Adipose tissue (tissue), 3 donors: ENCODE data around the gene CAPN10. TPM values are rescaled to one million over a fixed set of nuclear protein-coding genes. Genes with fewer than 3 reads are reported as not detected.
"Not testable (repeated sequence)": the region's sequence is repeated elsewhere in the genome, so short reads cannot be mapped to it uniquely, and the experiment has no call there.

Source experiments
- H3K27ac ChIP-seq: one replicate; pipeline ENCODE4 v1.5.1; 2013; ENCODE audit warnings: low read depth, low read length
- WGBS, 3 donors: extraction: QIAGEN DNeasy Blood & Tissue Kit; methylation state at CpG; one replicate each; pipeline ENCODE4 v1.1.7; 2013; 5-methylcytosine and 5-hydroxymethylcytosine counted together
- polyA plus RNA-seq, 3 donors: library from polyadenylated mRNA; stranded (reverse); fragments of 200-250 nt; gene quantifications; one replicate each; pipeline ENCODE4 v1.2.3, GENCODE V29; 2013
- donor health status: healthy with polysubstance abuse.
- donor health status: Bipolar disorder and iron deficiency.
- donor health status: healthy.

CAPN10 gene, protein sequence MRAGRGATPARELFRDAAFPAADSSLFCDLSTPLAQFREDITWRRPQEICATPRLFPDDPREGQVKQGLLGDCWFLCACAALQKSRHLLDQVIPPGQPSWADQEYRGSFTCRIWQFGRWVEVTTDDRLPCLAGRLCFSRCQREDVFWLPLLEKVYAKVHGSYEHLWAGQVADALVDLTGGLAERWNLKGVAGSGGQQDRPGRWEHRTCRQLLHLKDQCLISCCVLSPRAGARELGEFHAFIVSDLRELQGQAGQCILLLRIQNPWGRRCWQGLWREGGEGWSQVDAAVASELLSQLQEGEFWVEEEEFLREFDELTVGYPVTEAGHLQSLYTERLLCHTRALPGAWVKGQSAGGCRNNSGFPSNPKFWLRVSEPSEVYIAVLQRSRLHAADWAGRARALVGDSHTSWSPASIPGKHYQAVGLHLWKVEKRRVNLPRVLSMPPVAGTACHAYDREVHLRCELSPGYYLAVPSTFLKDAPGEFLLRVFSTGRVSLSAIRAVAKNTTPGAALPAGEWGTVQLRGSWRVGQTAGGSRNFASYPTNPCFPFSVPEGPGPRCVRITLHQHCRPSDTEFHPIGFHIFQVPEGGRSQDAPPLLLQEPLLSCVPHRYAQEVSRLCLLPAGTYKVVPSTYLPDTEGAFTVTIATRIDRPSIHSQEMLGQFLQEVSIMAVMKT
- 10 to 100 TPM; 13.4 to 25.3 (median 18.7) TPM for polyA plus RNA-seq

DNA sequence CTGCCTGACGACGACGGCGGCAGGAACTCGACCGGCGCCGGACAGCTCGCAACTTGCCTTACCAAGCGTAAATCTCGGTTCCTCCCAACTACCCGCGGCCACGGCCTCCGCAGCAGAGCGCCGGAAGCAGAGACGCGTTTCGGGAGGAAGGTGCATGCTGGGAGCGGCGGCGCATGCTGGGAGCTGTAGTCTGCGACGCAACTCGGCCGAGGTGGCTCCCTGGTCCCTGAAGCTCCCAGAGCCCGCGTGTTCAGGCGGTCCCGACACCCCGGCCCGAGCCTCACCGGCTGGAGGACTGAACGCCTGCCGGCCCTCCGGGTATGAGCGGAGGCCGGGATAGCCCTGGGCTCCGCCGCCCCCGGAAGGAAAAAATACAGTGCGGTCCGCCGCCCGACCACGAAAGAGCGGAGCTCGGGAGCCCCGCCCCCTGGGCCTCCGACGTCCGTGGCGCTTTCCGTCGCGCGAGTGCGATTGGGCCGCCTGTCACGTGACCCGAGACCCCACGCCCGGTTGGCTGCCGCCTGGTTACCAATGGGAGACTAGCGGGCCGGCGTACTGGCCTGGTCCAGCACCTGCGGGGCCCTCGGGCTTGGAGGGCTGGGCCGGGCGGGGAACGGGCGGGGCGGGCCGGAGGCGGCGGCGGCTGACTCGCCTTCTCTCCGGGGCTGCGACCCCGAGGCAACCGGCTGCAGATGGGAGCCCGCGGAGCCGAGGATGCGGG is at the start of gene CAPN10:
Gene CAPN10 (plus strand): TSS at position 537 of the 721 bp plus-strand sequence. CDS start 178 bp downstream, at position 715.
- 0 to 1% (median 0%) methylated on average over 72 to 88 of the region's 88 CpGs for WGBS, 3 donors

DNA sequence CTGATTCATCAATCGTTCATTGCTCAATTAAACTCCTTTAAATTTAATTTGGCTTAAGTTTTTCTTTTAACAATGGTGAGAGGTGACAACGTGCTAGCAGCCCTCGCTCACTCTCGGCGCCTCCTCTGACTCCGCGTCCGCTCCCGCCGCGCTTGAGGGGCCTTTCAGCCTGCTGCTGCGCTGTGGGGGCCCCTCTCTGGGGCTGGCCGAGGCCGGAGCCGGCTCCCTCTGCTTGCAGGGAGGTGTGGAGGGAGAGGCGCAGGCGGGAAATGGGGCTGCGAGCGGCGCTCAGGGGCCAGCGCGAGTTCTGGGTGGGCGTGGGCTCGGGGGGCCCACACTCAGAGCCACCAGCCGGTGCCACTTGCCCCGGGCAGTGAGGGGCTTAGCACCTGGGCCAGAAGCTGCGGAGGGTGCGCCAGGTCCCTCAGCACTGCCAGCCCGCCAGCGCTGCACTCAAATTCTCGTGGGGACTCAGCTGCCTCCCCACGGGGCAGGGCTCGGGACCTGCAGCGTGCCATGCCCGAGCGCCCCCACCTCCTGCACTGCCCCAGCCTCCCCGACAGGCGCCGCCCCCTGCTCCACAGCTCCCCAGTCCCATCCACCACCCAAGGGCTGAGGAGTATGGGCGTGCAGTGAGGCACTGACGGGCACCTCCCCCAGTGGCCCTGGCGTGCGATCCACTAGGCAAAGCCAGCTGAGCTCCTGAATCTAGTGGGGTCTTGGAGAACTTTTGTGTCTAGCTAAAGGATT is 48.3 kb upstream of the CAPN10 start:
- H3K27ac ChIP-seq: no peak overlapping the region
- 95 to 97% (median 96%) methylated on average over 38 to 43 of the region's 43 CpGs for WGBS, 3 donors

More for the DNA sequence above, at the start of gene CAPN10:
- no peak within 1 kb of the TSS for H3K27ac ChIP-seq

DNA sequence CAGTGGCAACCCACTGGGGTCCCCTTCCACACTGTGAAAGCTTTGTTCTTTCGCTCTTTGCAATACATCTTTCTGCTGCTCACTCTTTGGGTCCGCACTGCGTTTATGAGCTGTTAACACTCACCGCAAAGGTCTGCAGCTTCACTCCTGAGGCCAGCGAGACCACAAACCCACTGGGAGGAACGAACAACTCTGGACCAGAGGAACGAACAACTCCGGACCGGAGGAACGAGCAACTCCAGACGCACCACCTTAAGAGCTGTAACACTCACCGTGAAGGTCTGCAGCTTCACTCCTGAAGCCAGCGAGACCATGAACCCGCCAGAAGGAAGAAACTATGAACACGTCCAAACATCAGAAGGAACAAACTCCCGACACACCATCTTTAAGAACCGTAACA is 47.4 kb upstream of the CAPN10 start:
- not testable (repeated sequence) for H3K27ac ChIP-seq
- 97 to 99% (median 97%) methylated on average over 17 of the region's 17 CpGs for WGBS, 3 donors

DNA sequence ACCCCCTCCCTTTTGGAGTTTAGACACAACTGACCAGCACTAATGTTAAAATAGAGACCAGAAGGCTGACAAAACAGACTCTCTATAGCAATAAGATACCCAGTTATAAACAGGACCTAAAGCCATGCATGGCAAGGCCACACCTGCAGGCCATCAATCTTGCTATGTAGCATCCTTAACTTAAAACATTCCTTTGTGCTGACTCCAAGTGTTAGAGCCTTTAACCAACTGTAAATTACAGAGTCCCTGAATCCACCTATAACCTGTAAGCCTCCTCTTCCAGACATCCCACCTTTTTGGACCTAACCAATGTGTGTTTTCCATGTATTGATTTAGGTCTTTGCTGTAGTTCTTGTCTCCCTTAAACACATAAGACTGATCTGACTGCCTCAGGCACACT is 46.6 kb upstream of the CAPN10 start:
- H3K27ac ChIP-seq: no peak overlapping the region

DNA sequence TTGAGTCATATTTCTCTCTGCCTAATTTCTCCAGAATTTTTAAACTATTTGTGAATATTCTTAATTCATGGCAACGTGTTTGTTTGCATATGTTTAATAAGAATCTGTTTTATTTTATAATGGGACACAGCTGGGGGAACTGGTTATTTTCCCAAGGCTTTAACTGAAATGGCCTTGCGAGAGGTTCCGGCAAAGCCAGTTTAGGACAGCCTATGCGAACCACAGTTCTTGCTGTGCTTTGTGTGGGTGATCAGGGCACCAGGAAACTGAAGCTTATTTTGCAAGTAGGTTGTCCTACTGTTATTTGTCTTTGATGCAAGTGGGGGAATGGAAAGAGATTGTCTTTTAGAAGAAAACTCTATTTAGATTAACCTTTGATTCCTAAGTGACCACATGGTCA is 35.2 kb upstream of the CAPN10 start:
- 56 to 96% (median 96%) methylated on average over 4 of the region's 4 CpGs for WGBS, 3 donors
- H3K27ac ChIP-seq: no peak overlapping the region

DNA sequence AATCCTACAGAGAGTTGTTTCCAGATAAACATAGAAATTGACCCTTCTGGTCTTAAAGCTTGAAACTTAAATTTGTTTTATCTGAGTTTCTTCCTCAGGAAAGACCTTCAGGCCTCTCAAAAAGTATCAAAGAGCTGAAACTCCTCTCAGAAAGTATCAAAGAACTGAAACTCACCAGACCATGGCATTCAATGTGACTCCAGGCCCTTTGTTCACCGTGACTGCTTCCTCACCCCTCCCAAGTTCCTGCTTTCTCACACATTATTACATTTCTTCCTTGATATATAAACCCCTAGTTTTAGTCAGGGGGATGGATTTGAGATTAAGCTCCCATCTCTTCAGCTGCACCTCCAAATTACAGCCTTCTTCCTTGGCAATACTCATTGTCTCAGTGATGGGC is 34.7 kb upstream of the CAPN10 start:
- no peak overlapping the region for H3K27ac ChIP-seq
- WGBS, 3 donors: 30 to 48% (median 46%) methylated on average over 1 of the region's 1 CpG

DNA sequence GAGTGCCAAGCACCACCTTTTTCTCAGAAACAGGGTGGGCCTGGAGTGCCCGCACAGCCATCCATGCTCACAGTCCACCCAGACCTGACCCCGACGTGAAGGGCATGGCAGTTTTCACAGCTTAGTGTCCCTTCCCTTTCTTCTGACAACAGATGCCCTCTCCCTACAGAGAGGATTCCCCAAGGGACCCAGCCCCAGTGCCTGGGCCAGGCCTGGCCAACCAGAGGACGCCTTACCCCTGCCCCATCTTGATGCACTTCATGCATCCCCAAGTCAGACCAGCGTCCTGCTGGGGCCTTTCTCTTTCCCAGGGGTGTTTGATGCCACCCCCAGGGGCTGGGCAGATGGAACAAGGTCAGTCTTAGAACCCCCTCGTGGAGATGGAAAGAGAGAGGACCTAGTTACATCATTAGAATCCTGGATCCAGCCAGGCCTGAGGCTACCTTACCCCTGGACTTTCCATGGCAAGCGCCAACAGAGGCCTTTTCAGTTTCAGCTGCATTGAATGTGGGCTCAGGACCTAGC is 32.5 kb upstream of the CAPN10 start:
- no peak overlapping the region for H3K27ac ChIP-seq
- 91 to 92% (median 92%) methylated on average over 7 of the region's 7 CpGs for WGBS, 3 donors

DNA sequence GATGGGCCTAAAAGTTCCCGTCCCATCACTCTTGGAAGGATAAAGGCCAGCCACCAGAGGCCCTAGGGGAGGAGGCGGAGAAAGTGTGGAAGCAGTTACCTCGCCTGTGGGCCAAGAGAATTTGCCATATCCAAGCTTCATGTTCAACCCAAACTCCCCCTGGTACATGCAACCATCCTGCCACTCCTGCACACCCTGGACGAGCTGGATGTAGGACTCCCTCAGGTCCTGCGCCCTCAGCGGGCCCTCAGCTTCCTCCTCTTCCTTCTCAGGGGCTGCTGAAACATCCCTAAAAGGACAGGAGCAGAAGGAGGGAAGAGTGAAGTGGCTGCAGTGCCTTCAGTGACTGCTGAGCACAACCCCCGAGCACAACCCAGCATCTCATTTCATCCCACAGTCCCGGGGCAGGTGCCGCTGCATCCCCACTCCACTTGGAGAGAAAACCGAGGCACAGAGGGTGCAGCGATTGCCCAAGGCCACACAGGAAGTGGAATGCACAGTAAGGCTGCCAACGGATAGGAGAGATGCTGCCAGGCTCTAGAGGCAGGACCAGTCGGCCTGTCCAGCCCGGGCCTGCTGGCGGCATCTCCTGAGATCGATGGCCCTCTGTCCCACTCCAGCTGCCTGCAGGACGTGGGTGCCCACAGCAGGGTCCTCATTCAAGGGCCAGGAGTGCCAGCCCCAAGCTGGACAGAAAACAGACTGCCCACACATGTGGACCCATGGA is 31.6 kb upstream of the CAPN10 start:
- H3K27ac ChIP-seq: no peak overlapping the region
- WGBS, 3 donors: 88 to 92% (median 92%) methylated on average over 17 of the region's 17 CpGs

DNA sequence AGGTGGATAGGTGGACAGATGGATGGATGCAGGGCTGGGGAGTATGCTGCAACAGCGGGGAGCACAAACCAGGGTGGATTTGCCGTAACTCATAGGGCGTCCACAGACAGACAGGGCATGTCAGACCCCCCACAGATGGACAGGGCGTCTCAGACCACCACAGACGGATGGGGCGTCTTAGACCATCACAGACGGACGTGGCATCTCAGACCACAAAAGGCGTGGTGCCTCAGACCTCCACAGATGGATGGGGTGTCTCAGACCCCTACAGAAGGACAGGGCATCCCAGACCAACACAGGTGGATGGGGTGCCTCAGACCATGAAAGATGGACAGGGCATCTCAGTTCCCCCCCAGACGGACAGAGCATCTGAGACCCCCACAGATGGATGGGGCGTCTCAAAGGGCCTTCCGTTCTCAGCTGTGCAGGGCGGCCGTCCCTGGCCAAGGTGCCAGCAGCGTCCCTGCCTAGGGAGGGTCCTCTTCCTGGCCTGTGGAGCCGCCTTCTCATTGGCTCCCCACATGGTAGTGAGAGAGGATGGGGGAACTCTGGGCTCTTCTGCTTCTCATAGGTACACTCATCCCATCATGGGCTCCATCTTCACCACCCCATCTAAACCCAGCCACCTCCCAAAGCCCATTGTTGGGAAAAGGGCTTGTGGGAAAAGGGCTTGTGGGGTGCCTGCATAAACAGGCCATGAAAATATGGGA is 30.8 kb upstream of the CAPN10 start:
- 93 to 96% (median 95%) methylated on average over 16 of the region's 16 CpGs for WGBS, 3 donors
- H3K27ac ChIP-seq: no peak overlapping the region

DNA sequence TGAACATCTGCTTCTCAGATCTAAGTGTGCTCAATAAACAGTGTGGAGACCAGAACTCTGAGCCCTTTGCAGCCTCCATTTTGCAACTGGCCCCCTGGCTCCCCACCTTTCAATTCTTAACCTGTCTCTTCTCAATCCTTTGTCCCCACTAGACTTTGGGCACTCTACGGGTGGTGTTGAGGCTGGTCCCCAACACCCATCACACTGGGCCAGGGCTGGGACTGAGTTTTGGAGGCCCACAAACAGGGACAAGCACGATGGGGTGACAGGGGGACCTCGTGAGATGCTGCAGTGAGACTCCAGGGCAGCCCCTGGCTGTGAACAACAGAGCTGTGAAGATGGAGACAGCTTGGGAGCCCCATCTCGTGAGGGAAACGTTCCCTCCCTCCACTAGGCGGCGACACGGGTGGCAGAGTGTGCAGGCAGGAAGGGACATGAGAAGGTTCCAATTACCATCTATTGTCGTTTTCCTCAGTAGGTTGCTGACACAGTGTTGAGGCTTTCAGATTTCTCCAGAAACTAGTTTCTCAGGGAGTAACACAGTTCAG is 29.9 kb upstream of the CAPN10 start:
- WGBS, 3 donors: 58 to 65% (median 63%) methylated on average over 9 of the region's 9 CpGs
- H3K27ac ChIP-seq: no peak overlapping the region

DNA sequence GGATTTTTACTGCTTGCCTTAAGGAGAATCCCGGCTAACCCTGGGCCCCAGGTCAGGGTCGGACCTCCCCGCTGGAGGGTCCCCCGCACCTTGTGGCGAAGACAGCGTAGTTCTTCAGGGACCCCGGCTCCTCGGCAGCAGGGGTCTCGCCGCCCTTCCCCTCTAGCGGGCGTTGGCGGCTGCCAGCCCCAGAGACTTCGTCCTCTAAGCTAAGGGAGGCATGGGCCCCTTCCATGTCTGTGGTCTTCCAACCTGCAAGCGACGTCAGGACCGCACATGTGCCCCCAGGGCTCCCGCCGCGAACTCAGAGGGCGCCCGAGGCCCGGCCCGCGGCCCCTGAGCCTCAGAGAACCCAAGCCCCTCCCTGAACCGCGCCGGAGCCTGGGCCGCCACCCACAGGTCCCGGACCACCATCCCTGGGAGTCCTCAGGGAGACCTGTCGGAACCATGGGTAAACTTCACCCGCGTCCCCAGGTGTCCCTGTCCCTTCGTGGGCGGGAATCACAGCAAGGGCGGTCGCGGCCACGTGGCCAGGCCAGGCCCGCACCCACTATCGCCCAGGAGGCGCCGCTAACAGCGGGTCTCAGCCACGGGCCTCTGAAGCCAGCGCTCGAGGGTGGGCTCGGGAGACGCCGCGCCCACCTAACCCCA is 29.3 kb upstream of the CAPN10 start:
- 27 to 42% (median 34%) methylated on average over 32 to 51 of the region's 51 CpGs for WGBS, 3 donors
- no peak overlapping the region for H3K27ac ChIP-seq

DNA sequence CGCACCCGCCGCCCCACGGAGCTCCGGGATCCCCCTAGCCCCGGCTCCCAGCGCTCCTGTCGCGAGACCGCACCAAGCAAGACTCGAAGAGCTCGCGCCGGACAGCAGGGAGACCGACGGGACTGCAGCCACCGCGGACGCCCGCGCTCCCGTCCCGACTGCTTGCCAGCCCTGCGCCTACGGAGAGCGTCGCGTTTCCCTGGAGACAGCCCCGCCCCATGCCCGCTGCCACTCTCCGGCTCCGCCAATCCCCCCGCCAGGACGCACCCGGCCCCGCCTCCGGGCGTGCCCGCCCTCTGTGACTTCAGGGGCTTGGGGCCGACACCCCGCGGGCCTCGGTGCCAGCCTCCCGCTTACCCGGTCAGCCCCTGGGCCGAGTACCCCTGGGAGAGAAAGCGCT is 28.7 kb upstream of the CAPN10 start, which contains the start of gene ANKMY1:
Gene ANKMY1 (minus strand): TSS at position 181 of the 400 bp plus-strand sequence. CDS start 653 bp downstream, outside the sequence.
- no peak within 1 kb of the TSS for H3K27ac ChIP-seq
- WGBS, 3 donors: 3 to 5% (median 5%) methylated on average over 46 to 47 of the region's 47 CpGs

DNA sequence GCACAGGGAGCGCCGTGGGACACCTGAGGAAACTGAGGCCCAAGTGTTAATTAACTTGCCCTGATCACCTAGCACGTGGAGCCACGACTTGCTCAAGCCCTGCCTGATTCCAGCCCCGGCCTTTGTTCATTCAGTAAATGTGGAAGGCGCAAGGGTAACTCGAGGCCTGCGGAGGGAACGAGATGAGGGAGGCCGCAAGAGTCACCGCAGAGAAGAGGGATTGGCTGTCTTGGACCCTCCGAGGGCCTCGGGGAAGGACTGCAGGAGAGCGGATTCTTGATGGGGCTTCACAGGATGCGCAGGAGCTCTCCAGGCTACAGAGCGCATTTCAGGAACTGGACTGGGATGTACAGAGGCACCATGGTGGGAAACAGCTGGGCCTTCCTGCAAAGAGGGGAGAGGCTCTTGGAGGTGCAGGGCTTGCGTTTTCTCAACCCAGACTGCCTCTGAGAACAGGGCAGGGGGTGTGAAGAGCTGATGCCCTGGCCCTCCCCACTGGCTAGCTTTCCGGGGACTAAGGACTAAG is 28.2 kb upstream of the CAPN10 start:
- no peak overlapping the region for H3K27ac ChIP-seq
- WGBS, 3 donors: 82 to 84% (median 83%) methylated on average over 18 of the region's 18 CpGs

DNA sequence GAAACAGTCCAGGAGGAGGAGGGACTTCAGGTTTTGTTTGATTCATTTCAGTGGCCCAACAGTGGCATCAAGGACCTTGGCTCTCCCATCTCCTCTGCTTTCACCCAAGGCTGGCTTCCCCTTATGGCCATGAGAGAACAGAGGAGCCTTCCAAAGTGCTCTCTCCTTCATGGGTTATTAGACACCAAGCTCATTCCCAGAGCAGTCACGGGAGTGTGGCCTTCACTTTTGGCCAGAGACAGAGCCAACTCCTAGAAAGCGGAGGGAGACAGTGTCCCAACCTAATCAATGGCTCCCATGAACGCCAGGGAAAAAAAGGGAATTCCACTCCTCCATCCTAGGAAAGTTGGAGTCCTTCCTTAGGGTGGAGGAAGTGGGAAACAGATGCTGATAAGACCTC is 27.2 kb upstream of the CAPN10 start:
- H3K27ac ChIP-seq: no peak overlapping the region
- 91 to 96% (median 95%) methylated on average over 3 of the region's 3 CpGs for WGBS, 3 donors

DNA sequence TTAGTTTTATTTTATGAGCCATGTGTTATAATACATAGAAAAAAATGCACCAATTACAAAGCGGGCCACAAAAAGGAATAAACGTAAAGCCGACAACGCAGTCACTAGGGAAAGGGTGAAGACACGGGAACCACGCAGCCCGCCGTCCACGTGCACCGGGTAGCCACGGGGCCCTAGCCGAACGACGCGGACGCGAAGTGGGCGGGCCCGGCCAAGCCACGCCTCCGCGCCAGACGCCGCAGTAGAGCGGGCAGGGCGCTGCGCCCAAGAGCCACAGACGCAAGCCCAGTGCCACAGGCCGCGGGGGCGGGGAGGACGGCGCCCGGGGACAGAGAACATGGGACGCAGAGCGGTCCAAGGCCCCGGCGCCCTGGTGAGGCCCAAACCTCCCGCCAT is 26.5 kb upstream of the CAPN10 start, which contains the start of gene DUSP28:
Gene DUSP28 (plus strand): TSS at position 274 of the 396 bp plus-strand sequence. CDS start 328 bp downstream, outside the sequence.
- 0 to 1% (median 1%) methylated on average over 37 to 39 of the region's 39 CpGs for WGBS, 3 donors
- peak within 1 kb of the TSS; percentile 79 for H3K27ac ChIP-seq
